OCI-LY1 (cell line): ENCODE results near the gene NXN.

ENCODE experiments used
- H2AFZ ChIP-seq: fragments of 200-600 bp; sonication (generic), shearing (Covaris generic); 2 replicates; pipeline ENCODE4 v1.6.0; 2014; ENCODE audit warnings: antibody characterized with exemption, mild to moderate bottlenecking, low read length
- H3F3A ChIP-seq: fragments of 200-600 bp; sonication (generic), shearing (Covaris generic); 2 replicates; pipeline ENCODE4 v1.6.0; 2014; ENCODE audit warnings: mild to moderate bottlenecking, antibody characterized with exemption, low read length, moderate library complexity; ENCODE audit not compliant: insufficient read depth
- H3K27ac ChIP-seq: fragments of 200-600 bp; sonication (generic); 2 replicates; pipeline ENCODE4 v1.5.1; 2014; ENCODE audit warnings: low read length, mixed run types, mild to moderate bottlenecking, low read depth; ENCODE audit not compliant: poor library complexity, severe bottlenecking
- H3K27me3 ChIP-seq: fragments of 200-600 bp; sonication (generic); 2 replicates; pipeline ENCODE4 v1.6.0; 2014; ENCODE audit warnings: antibody characterized with exemption, mild to moderate bottlenecking, low read length, moderate library complexity; ENCODE audit not compliant: insufficient read depth
- H3K36me3 ChIP-seq: fragments of 200-600 bp; sonication (generic); 2 replicates; pipeline ENCODE4 v1.6.1; 2014; ENCODE audit warnings: mild to moderate bottlenecking, antibody characterized with exemption, low read length, moderate library complexity, mixed read lengths; ENCODE audit not compliant: insufficient read depth
- H3K4me1 ChIP-seq: fragments of 200-600 bp; sonication (generic); 2 replicates; pipeline ENCODE4 v1.5.1; 2014; ENCODE audit warnings: mild to moderate bottlenecking, low read length, moderate library complexity; ENCODE audit not compliant: insufficient read depth, severe bottlenecking
- H3K4me2 ChIP-seq: fragments of 200-600 bp; sonication (generic), shearing (Covaris generic); 2 replicates; pipeline ENCODE4 v1.6.1; 2014; ENCODE audit warnings: low read length
- H3K4me3 ChIP-seq: fragments of 200-600 bp; sonication (generic); 2 replicates; pipeline ENCODE4 v1.5.1; 2014; ENCODE audit warnings: low read length, low read depth, mild to moderate bottlenecking, mixed read lengths; ENCODE audit not compliant: poor library complexity, severe bottlenecking
- H3K79me2 ChIP-seq: fragments of 200-600 bp; shearing (Covaris generic); 2 replicates; pipeline ENCODE4 v1.6.1; 2016; ENCODE audit warnings: mixed run types, low read length, mixed read lengths; ENCODE audit not compliant: insufficient read depth
- H3K9ac ChIP-seq: fragments of 200-600 bp; sonication (generic), shearing (Covaris generic); 2 replicates; pipeline ENCODE4 v1.6.1; 2014; ENCODE audit warnings: mild to moderate bottlenecking, low read length, mixed read lengths
- H3K9me2 ChIP-seq: fragments of 200-600 bp; sonication (generic), shearing (Covaris generic); 2 replicates; pipeline ENCODE4 v1.6.1; 2014; ENCODE audit warnings: low read depth, mild to moderate bottlenecking, low read length, mixed read lengths
- H3K9me3 ChIP-seq: fragments of 200-600 bp; shearing (Covaris generic); 2 replicates; pipeline ENCODE4 v1.6.1; 2014; ENCODE audit warnings: low read length, mixed read lengths
- H4K20me1 ChIP-seq: fragments of 200-600 bp; sonication (generic), shearing (Covaris generic); 2 replicates; pipeline ENCODE4 v1.6.0; 2016; ENCODE audit warnings: mild to moderate bottlenecking, low read length; ENCODE audit not compliant: insufficient read depth
- EZH2 ChIP-seq: fragments of 200-600 bp; sonication (generic), shearing (Covaris generic); IDR thresholded peaks from 2 replicates; pipeline ENCODE4 v1.8.0; 2017; ENCODE audit warnings: borderline replicate concordance, mixed run types, mild to moderate bottlenecking, antibody characterized with exemption, low read length, moderate library complexity, mixed read lengths
- TF ChIP-seq, protein P1 (sequence below): fragments of 200-600 bp; sonication (generic), shearing (Covaris generic); IDR thresholded peaks from 2 replicates; pipeline ENCODE4 v1.5.1; 2017; ENCODE audit warnings: mild to moderate bottlenecking, antibody characterized with exemption, low read length, moderate library complexity, mixed read lengths

The NXN gene

GRCh38 chr17:980406-981291 lies 1.1 kb upstream of the NXN start:
- H3F3A ChIP-seq: no peaks in the 10 kb centered on the region
- H3K4me2 ChIP-seq: peak overlapping the region; percentile 67
- no peak overlapping the region for H3K27ac ChIP-seq
- no peaks in the 10 kb centered on the region for H4K20me1 ChIP-seq
- H3K4me3 ChIP-seq: peak overlapping the region; percentile 51
- peak overlapping the region; percentile 5; the same call in 1 of the 2 replicates for H3K9ac ChIP-seq
- TF ChIP-seq, protein P1, sequence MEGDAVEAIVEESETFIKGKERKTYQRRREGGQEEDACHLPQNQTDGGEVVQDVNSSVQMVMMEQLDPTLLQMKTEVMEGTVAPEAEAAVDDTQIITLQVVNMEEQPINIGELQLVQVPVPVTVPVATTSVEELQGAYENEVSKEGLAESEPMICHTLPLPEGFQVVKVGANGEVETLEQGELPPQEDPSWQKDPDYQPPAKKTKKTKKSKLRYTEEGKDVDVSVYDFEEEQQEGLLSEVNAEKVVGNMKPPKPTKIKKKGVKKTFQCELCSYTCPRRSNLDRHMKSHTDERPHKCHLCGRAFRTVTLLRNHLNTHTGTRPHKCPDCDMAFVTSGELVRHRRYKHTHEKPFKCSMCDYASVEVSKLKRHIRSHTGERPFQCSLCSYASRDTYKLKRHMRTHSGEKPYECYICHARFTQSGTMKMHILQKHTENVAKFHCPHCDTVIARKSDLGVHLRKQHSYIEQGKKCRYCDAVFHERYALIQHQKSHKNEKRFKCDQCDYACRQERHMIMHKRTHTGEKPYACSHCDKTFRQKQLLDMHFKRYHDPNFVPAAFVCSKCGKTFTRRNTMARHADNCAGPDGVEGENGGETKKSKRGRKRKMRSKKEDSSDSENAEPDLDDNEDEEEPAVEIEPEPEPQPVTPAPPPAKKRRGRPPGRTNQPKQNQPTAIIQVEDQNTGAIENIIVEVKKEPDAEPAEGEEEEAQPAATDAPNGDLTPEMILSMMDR: peak; percentile 67
- no peak for TF ChIP-seq EZH2
- no peaks in the 10 kb centered on the region for H3K36me3 ChIP-seq
- H3K79me2 ChIP-seq: no peaks in the 10 kb centered on the region
- no peak overlapping the region for H2AFZ ChIP-seq
- no peaks in the 10 kb centered on the region for H3K9me3 ChIP-seq
- H3K9me2 ChIP-seq: no peaks in the 10 kb centered on the region
- H3K4me1 ChIP-seq: peaks cover 11% of the 10 kb centered on the region
- H3K27me3 ChIP-seq: no peaks in the 10 kb centered on the region

DNA sequence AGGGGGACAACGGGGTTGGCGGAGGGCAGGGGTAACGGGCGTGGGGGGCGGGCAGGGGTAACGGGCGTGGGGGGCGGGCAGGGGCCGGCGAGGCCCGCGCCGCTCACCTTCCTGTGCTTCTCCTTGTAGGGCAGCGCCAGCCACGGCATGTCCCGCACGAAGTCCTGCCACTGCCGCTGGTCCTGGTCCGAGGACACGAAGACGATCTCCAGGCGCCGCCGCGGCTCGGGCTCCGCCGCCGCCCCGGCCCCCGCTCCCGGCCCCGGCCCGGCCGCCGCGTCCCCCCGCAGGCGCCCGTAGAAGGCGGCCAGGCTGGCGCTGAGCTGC lies 401 bp downstream of the NXN start:
- TF ChIP-seq, protein P1: no peak
- no peak for TF ChIP-seq EZH2
- Histone ChIP-seq H3K9me2 (no peaks in the 10 kb centered on the region), H3K27me3 (no peaks in the 10 kb centered on the region), H3K79me2 (no peaks in the 10 kb centered on the region), H3K4me1 (peaks cover 11% of the 10 kb centered on the region), H3K36me3 (no peaks in the 10 kb centered on the region), H4K20me1 (no peaks in the 10 kb centered on the region), H3K27ac (no peak overlapping the region), H3K4me3 (peak overlapping the region; percentile 64), H2AFZ (no peak overlapping the region), H3K9me3 (no peaks in the 10 kb centered on the region), H3K4me2 (peak overlapping the region; percentile 91), H3K9ac (no peak overlapping the region; the same call in 1 of the 2 replicates), H3F3A (no peaks in the 10 kb centered on the region)

GRCh38 chr17:978103-979093 lies 1.2 kb downstream of the NXN start:
- peak overlapping the region; percentile 26; the same call in 1 of the 2 replicates for H3K4me2 ChIP-seq

More at GRCh38 chr17:978103-979093, 1.2 kb downstream of the NXN start:
- Histone ChIP-seq H3K9me3 (no peaks in the 10 kb centered on the region), H3K4me1 (peaks cover 11% of the 10 kb centered on the region), H3F3A (no peaks in the 10 kb centered on the region), H3K27me3 (no peaks in the 10 kb centered on the region), H2AFZ (no peak overlapping the region), H3K36me3 (no peaks in the 10 kb centered on the region), H3K9ac (no peak overlapping the region), H3K79me2 (no peaks in the 10 kb centered on the region), H4K20me1 (no peaks in the 10 kb centered on the region), H3K4me3 (peak overlapping the region; percentile 22), H3K9me2 (no peaks in the 10 kb centered on the region), H3K27ac (no peak overlapping the region)
- TF ChIP-seq EZH2: no peak
- TF ChIP-seq, protein P1: no peak
